ENCODE results near the gene LDB2.

GRCh38 chr4:16695896-16696295 lies 202.5 kb downstream of the LDB2 start:
- TF ChIP-seq CTCF (IDR thresholded peaks at IDR 0.05): no peak
- TF ChIP-seq POLR2A (IDR thresholded peaks at IDR 0.05): no peak
